ENCODE data around the gene CRKL.

- TF ChIP-seq CTCF (IDR thresholded peaks at IDR 0.05; ENCODE audit: borderline replicate concordance, extremely low read depth, low read length, poor library complexity, severe bottlenecking), result no peak
- no peak for TF ChIP-seq EZH2 (IDR thresholded peaks at IDR 0.05; ENCODE audit: borderline replicate concordance, low read depth, low read length, severe bottlenecking)
These were observed 46.2 kb downstream of the CRKL start for GRCh38 chr22:20963201-20964052.

All from DND-41 (cell line).